GM19240 (cell line): ENCODE measurements around the gene TEF.

ENCODE experiments used
- DNase-seq: peaks from one replicate; pipeline ENCODE4 v3.0.0; 2011; ENCODE audit warnings: low spot score; ENCODE audit not compliant: insufficient read length

TEF gene

GRCh38 chr22:41381329-41382097, at the start of gene TEF:
TEF (plus strand) TSS chr22:41381942; CDS start chr22:41382045, 103 bp downstream.
- peak; percentile 98 for DNase-seq

- no peak for DNase-seq
These were observed 49.4 kb upstream of the TEF start for GRCh38 chr22:41332217-41332939.

- no peak for DNase-seq
These were observed 47.9 kb upstream of the TEF start for GRCh38 chr22:41333806-41334205.

GRCh38 chr22:41334215-41334614, 47.5 kb upstream of the TEF start:
- DNase-seq = no peak

- DNase-seq = no peak
These were observed 46.6 kb upstream of the TEF start for GRCh38 chr22:41334951-41335635.

- DNase-seq = no peak
These were observed 43.0 kb upstream of the TEF start for GRCh38 chr22:41338614-41339212.

GRCh38 chr22:41339823-41340222, 41.9 kb upstream of the TEF start:
- DNase-seq = no peak

- DNase-seq = no peak
These were observed 41.4 kb upstream of the TEF start for GRCh38 chr22:41340357-41340756.

- no peak for DNase-seq
These were observed 40.7 kb upstream of the TEF start for GRCh38 chr22:41341012-41341411.

GRCh38 chr22:41341990-41342389, 39.8 kb upstream of the TEF start:
- DNase-seq = peak; percentile 59

GRCh38 chr22:41343300-41343699, 38.4 kb upstream of the TEF start:
- DNase-seq = no peak

- no peak for DNase-seq
These were observed 38.0 kb upstream of the TEF start for GRCh38 chr22:41343717-41344116.

GRCh38 chr22:41344189-41344788, 37.5 kb upstream of the TEF start:
- DNase-seq = no peak

GRCh38 chr22:41345807-41346335, 35.9 kb upstream of the TEF start:
- no peak for DNase-seq

GRCh38 chr22:41347066-41347859, 34.5 kb upstream of the TEF start:
- DNase-seq = no peak

- no peak for DNase-seq
These were observed 32.7 kb upstream of the TEF start for GRCh38 chr22:41348964-41349484.

- DNase-seq = no peak
These were observed 31.7 kb upstream of the TEF start for GRCh38 chr22:41350087-41350486.

- no peak for DNase-seq
These were observed 30.7 kb upstream of the TEF start for GRCh38 chr22:41351011-41351410.

GRCh38 chr22:41352058-41352457, 29.7 kb upstream of the TEF start:
- no peak for DNase-seq
